Activated naive CD4-positive, alpha-beta T cell treated with anti-CD3 and anti-CD28 coated beads for 36 hours (primary cell): ENCODE measurements around the gene ROPN1L. TPM values are rescaled to one million over a fixed set of nuclear protein-coding genes. Genes with fewer than 3 reads are reported as not detected.

Source experiments
- CTCF ChIA-PET: fragments of 350-600 bp; sonication (Branson Sonifier 250); formaldehyde crosslinking; loops from one replicate; lab custom pipeline; 2021; ENCODE audit warnings: antibody characterized with exemption; lab: Charles Lee
- DNase-seq: peaks from one replicate; pipeline ENCODE4 v3.0.0-alpha.2; 2020
- H3K27ac Mint-ChIP-seq: one replicate; pipeline ENCODE4 v1.8.0; 2021; ENCODE audit warnings: mild to moderate bottlenecking, mixed read lengths
- H3K27me3 Mint-ChIP-seq: one replicate; pipeline ENCODE4 v1.8.0; 2021; ENCODE audit warnings: low read depth, mixed read lengths
- H3K36me3 Mint-ChIP-seq: one replicate; pipeline ENCODE4 v1.8.0; 2021; ENCODE audit warnings: low read depth, mixed read lengths
- H3K4me1 Mint-ChIP-seq: one replicate; pipeline ENCODE4 v1.8.0; 2021; ENCODE audit warnings: low read depth, mixed read lengths
- H3K4me3 Mint-ChIP-seq: one replicate; pipeline ENCODE4 v1.8.0; 2021; ENCODE audit warnings: mild to moderate bottlenecking, moderate library complexity, mixed read lengths
- H3K9me3 Mint-ChIP-seq: one replicate; pipeline ENCODE4 v1.8.0; 2021; ENCODE audit warnings: mixed read lengths
- intact Hi-C: fragments of 100-400 bp; cut with micrococcal nuclease; formaldehyde crosslinking; loops from one replicate; pipeline ENCODE4 v1.15.1; 2023
- total RNA-seq, 2 experiments: library from RNA; stranded (reverse); gene quantifications; one replicate each; pipeline ENCODE4 v1.2.3, GENCODE V29; 2021

The ROPN1L gene
- total RNA-seq, 2 experiments from 2014 or later, result not detected

DNA sequence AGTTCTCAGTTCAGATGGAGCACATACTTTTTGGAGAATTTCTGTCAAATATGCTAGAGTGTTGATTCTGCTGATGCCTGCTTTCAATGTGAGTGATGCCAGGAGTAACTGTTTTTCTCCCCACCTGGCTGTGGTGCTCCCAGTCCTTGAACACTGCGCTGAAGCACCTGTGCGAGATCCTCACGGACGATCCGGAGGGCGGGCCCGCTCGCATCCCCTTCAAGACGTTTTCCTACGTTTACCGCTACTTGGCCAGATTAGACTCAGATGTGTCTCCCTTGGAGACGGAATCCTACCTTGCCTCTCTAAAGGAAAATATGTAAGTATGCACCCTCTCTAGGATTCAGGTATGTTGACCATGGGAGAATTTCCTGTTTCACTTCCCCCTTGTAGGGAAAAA, 19.4 kb downstream of the ROPN1L start:
- Mint-ChIP-seq H3K27ac (no peak overlapping the region), H3K27me3 (no peaks in the 10 kb centered on the region), H3K36me3 (no peaks in the 10 kb centered on the region), H3K4me3 (no peak overlapping the region), H3K9me3 (no peaks in the 10 kb centered on the region), H3K4me1 (no peaks in the 10 kb centered on the region)
- intact Hi-C loops, result no loop called here
- CTCF ChIA-PET, result no interaction called here
- no peak for DNase-seq

DNA sequence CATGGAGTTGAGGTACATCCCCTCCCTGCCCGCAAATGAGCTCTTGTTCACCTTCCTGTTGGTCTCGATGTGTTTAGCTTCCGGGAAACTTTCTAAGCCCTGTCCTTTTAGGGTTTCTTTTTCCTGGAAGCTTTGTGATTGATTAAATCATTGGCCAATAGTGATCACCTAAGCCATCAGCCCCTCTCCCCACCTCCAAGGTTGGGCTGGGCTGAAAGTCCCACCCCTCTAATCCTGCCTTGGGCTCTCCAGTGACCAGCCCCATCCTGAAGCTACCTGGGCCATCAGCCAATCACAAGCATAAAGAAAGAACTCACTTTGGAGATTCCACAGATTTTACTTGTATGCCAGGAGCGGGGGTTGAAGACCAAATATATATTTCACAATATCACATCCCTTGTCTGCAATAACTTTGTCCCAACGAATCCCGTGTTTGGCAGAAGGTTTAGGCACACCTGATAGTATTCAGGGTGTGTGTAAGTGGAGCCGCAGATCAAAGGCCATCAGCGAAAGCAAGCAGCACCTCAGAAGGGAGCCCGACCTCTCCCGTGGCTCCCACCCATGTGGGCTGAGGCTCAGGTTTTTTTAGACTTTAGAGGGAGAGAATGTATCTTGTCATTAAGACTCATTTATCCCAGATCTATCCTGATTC, 20.4 kb downstream of the ROPN1L start:
- CTCF ChIA-PET, result no interaction called here
- DNase-seq, result no peak
- Mint-ChIP-seq H3K9me3 (no peaks in the 10 kb centered on the region), H3K36me3 (no peaks in the 10 kb centered on the region), H3K4me3 (no peak overlapping the region), H3K4me1 (no peaks in the 10 kb centered on the region), H3K27ac (no peak overlapping the region), H3K27me3 (no peaks in the 10 kb centered on the region)
- intact Hi-C loops, result no loop called here

DNA sequence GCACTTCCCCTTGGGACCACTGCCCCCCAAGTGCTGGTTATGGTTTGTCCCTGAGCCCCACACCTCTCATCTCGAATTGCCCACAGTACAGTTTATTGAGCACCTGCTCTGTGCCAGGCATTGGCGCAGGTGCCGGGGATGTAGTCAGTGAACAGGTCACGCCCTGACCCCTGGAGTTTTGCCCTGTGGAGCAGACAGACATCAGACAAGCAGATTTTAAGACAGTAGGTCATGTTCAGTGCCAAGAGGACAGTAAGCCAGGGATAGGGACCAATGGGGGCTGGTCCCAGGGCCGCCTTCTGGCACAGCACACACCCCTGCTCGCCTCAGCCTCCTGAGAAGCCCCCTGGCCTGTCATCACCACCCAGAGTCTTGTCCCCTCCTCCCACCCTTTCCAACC, 21.9 kb downstream of the ROPN1L start:
- no peak overlapping the region for H3K4me3 Mint-ChIP-seq
- H3K27ac Mint-ChIP-seq, result no peak overlapping the region
- no peaks in the 10 kb centered on the region for H3K9me3 Mint-ChIP-seq
- CTCF ChIA-PET, result no interaction called here
- H3K27me3 Mint-ChIP-seq, result no peaks in the 10 kb centered on the region
- H3K36me3 Mint-ChIP-seq, result no peaks in the 10 kb centered on the region
- peaks cover 8% of the 10 kb centered on the region for H3K4me1 Mint-ChIP-seq
- intact Hi-C loops, result no loop called here
- DNase-seq, result no peak

DNA sequence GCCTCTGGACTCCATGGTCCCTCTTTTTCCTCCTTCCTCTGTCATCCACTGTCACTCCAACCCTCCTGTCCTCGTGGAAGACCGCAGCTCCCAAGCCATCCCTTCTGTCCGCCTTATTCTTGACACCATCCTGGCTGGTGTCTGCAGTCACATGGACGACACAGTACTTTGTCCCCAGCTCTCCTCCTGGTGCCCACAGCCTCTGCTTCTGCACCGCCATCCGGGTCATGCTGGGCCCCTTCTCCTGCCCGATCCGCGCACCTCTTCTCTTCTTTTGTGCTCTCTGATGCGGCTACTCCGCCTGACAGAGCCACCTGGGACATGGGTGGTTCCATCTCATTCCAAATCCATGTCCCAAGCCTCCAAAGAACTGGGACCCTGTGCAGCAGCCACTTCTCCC, 22.5 kb downstream of the ROPN1L start:
- Mint-ChIP-seq H3K27ac (no peak overlapping the region), H3K27me3 (no peaks in the 10 kb centered on the region), H3K36me3 (no peaks in the 10 kb centered on the region), H3K4me1 (peaks cover 8% of the 10 kb centered on the region), H3K4me3 (no peak overlapping the region), H3K9me3 (no peaks in the 10 kb centered on the region)
- CTCF ChIA-PET, result no interaction called here
- no peak for DNase-seq
- intact Hi-C loops, result no loop called here

DNA sequence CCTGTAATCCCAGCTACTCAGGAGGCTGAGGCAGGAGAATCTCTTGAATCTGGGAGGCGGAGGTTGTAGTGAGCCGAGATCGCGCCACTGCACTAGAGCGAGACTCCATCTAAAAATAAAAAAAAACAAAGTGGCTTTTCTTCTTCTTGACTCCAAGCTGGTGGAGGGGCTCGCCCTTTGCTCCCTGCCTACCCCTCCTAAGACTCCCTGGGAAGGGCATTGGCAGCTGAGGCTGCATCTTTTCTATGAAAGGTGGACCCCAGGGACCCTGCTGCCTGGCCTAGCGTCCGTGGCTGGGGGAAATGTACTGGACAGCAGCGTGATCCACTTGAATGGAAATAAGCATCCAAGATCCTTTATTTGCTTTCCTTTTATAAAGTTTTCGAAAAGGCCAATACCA, 24.0 kb downstream of the ROPN1L start:
- no peak overlapping the region for H3K4me3 Mint-ChIP-seq
- intact Hi-C loops, result no loop called here

DNA sequence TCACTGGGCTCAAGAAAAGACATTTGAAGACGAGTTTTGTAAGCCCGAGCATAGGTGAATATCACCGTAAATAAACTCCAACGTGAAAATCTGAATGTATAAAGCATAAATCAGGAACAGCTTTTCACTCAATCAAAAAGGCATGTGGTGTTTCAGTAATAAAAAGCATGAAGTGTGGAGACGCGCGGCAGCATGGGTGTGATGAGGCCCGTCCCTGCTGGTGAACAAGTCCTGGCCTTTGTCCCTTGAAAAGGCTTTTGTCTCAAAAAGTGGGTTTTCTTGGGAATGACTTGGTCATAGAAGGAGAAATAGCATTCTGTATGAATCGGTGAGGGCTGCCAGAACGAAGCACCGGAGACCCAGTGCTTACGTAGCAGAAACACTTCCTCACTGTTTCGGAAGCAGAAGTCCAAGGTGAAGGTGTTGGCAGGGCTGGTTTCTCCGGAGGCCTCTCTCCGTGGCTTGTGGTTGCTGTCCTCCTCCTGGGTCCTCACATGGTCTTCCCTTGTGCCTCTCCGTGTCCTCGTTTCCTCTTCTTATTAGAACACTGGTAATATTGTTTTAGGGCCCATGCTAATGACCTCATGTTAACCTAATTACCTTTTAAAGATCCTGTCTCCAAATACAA, 24.9 kb downstream of the ROPN1L start:
- CTCF ChIA-PET, result no interaction called here
- no peaks in the 10 kb centered on the region for H3K27me3 Mint-ChIP-seq

More for the DNA sequence above, 24.0 kb downstream of the ROPN1L start:
- no peak overlapping the region for H3K27ac Mint-ChIP-seq
- no peaks in the 10 kb centered on the region for H3K9me3 Mint-ChIP-seq
- CTCF ChIA-PET, result interaction anchor here (0.7 kb wide), 1 partner anchor 95 kb away, joined by 3 read pairs; no protein-coding TSS in a partner anchor
- peaks cover 8% of the 10 kb centered on the region for H3K4me1 Mint-ChIP-seq
- H3K36me3 Mint-ChIP-seq, result no peaks in the 10 kb centered on the region
- DNase-seq, result no peak
- H3K27me3 Mint-ChIP-seq, result no peaks in the 10 kb centered on the region

DNA sequence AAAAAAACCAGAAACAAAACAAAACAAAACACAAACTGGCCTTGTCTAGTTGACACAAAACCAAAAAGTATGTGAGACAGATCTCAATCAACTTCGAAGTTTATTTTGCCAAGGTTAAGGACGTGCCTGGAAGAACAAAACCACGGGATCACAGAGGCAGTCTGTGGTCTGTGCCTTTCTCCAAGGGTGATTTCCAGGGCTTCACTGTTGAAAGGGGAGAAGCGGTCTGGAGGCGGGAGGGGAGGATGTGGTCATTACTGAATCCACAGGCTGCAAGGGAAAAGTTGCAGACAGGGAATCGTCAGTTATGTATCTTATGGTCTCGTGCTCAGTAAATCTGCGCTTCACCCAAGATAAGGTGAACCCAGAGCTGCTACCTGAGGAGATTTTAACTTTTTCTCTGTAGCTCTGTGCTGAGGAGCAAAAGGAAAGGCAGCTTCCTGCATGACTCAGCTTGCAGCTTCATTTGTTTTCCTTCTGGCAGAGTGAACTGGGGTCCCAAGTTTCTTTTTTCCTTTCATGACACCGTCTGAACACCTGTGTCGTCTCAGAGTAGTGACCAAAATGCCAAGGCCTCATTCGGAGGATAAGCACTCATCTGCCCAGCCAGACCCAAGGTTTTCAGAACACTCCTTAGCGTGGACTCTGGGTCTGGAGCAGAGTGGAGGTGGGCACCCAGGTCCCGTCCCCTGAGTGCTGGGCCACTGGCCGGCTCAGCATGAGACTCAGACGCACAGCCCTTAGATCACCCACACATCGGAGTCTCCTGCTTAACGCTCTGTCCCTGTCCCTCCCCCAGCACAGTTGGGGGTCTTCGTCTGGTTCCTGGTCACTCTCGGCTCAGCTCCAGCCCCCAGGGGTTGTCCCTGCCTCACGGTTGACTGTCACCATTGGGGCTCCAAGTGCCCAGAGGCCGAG, 25.9 kb downstream of the ROPN1L start:
- CTCF ChIA-PET, result no interaction called here
- peaks cover 8% of the 10 kb centered on the region for H3K4me1 Mint-ChIP-seq
- H3K4me3 Mint-ChIP-seq, result no peak overlapping the region
- no peaks in the 10 kb centered on the region for H3K9me3 Mint-ChIP-seq
- no peak overlapping the region for H3K27ac Mint-ChIP-seq
- no peak for DNase-seq
- H3K36me3 Mint-ChIP-seq, result no peaks in the 10 kb centered on the region
- no peaks in the 10 kb centered on the region for H3K27me3 Mint-ChIP-seq
- intact Hi-C loops, result no loop called here

More for the DNA sequence above, 24.9 kb downstream of the ROPN1L start:
- H3K36me3 Mint-ChIP-seq, result no peaks in the 10 kb centered on the region
- peaks cover 8% of the 10 kb centered on the region for H3K4me1 Mint-ChIP-seq
- DNase-seq, result no peak
- intact Hi-C loops, result no loop called here
- H3K4me3 Mint-ChIP-seq, result no peak overlapping the region
- no peak overlapping the region for H3K27ac Mint-ChIP-seq
- H3K9me3 Mint-ChIP-seq, result no peaks in the 10 kb centered on the region

DNA sequence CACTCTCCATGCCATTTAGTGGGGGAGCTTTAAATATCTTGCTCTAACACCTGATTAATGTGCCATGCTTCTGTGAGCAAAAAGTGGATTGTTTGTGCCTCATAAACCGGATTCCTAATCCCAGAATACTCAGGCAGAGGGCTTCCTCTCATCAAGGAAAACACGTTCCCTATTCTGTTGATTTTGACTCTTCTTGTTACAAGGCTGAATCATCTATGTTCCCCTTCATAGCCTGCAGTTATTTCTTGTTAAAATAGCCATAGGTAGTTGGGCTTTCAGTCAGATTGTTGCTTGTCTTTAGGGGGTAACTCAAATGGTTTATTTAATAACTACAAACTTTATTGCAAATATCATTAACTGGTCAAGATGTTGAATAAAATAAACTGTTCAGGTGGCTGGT, 26.6 kb downstream of the ROPN1L start:
- intact Hi-C loops, result no loop called here
- H3K36me3 Mint-ChIP-seq, result no peaks in the 10 kb centered on the region
- H3K27ac Mint-ChIP-seq, result peak overlapping the region; percentile 8
- no peaks in the 10 kb centered on the region for H3K27me3 Mint-ChIP-seq
- no peak for DNase-seq
- CTCF ChIA-PET, result no interaction called here
- peaks cover 8% of the 10 kb centered on the region for H3K4me1 Mint-ChIP-seq
- H3K9me3 Mint-ChIP-seq, result no peaks in the 10 kb centered on the region
- H3K4me3 Mint-ChIP-seq, result no peak overlapping the region

DNA sequence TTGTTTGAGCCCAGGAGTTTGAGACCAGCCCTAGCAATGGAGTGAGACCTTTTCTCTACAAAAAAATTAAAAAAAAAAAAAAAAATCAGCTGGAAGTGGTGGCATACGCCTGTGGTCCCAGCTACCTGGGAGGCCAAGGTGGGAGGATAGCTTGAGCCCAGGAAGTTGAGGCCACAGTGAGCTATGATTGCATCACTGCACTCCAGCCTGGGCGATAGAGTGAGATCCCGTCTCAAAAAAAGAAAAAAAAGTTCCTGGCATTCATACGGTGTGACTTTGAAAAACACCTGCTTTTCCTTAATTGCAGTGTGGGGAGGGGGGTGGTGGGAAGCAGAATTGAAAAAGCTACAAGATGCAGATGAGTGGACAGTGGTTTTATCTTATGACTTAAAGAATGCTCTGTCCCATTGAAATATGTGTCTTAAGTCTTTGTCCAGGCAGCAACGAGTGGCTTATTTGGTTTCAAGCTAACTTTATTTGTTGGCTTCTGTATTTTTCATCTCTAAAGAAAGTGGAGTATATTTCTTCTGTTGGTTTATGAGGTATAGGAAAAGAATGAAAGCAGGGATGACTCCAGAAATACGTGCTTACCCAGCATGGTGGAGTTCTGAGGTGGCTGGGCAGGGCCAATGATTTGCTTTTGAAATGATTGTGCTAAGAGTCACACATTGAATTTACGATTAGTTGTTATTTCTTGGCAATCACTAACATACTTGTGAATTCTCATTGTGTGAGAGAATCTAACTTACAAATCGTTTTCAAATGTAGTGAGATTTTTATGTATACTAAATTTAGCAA, 27.8 kb downstream of the ROPN1L start:
- intact Hi-C loops, result no loop called here
- Mint-ChIP-seq H3K4me3 (no peak overlapping the region), H3K36me3 (no peaks in the 10 kb centered on the region), H3K27me3 (no peaks in the 10 kb centered on the region), H3K4me1 (peaks cover 8% of the 10 kb centered on the region), H3K27ac (no peak overlapping the region), H3K9me3 (peaks cover under 1% of the 10 kb centered on the region)
- CTCF ChIA-PET, result interaction anchor here (0.9 kb wide), 1 partner anchor 8 kb away, joined by 4 read pairs; no protein-coding TSS in a partner anchor
- no peak for DNase-seq

DNA sequence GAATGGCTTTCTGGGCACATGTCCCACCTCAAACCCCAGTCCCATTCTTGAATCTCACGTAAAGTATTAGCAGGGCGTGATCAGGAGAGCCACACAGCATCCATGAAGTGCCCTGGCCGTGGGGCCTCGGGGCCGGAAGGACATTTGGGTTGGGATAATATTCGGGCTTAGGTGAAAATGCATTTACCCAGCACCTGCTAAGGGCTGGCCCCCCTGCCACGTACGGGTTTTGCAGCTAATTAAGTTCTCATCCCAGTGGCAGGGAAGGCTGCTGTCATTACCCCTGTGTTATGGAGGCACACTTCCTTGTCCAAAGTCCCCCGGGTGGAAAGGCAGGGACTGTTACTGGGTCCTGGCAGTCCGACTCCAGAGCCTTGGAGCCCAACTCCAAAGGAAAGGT, 29.0 kb downstream of the ROPN1L start:
- Mint-ChIP-seq H3K4me3 (no peak overlapping the region), H3K4me1 (peaks cover 8% of the 10 kb centered on the region), H3K36me3 (no peaks in the 10 kb centered on the region), H3K27ac (no peak overlapping the region), H3K27me3 (no peaks in the 10 kb centered on the region), H3K9me3 (peaks cover 8% of the 10 kb centered on the region)
- DNase-seq, result no peak
- intact Hi-C loops, result no loop called here
- CTCF ChIA-PET, result no interaction called here

DNA sequence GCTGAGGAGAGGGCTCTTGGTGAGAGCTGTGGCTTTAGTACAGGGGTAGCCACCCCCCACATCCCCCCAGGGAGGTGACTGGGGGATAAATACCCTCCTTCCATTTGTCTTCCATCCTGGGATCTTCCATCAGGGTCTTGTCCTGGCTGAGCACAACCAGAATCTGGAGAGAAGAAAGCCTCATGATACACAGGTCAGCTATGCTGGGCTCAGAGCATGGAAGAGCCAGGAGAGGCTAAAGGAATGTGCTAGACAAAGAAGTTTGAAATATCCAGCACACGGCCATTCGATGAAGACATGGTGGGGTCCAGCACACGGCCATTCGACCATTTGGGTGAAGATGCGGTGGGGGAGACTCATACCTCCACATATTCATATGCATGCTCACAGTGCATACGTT, 30.0 kb downstream of the ROPN1L start:
- no peak for DNase-seq
- no peak overlapping the region for H3K4me3 Mint-ChIP-seq
- H3K27me3 Mint-ChIP-seq, result no peaks in the 10 kb centered on the region
- no peaks in the 10 kb centered on the region for H3K36me3 Mint-ChIP-seq
- H3K9me3 Mint-ChIP-seq, result peaks cover 15% of the 10 kb centered on the region
- H3K27ac Mint-ChIP-seq, result no peak overlapping the region
- CTCF ChIA-PET, result no interaction called here
- intact Hi-C loops, result no loop called here
- H3K4me1 Mint-ChIP-seq, result peaks cover 8% of the 10 kb centered on the region

DNA sequence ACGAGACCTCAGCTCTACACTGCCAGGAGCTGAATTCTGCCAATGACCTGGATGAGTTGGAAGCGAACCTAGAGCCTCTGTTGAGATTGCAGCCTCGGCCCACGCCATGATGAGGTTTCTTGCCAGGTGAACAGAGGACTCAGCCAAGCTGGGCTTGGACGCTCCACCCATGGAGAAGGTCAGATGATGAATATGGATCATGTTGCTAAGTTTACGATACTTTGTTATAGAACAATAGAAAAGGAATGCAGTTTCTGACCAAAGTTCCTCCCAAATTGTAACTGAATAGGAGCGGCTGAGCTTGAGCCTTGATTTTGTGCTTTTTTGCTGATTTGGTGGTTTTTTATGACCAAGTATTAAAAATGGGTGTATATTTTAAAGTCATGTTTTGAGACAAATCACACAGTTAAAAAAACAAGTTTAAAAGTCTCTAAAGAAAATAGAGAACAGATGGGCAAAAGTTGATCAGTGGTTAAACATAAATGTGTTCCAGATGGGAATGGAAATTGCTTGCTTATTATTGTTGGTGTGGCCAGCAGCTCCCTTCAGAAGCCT, 32.9 kb downstream of the ROPN1L start:
- H3K9me3 Mint-ChIP-seq, result peaks cover 15% of the 10 kb centered on the region
- CTCF ChIA-PET, result no interaction called here

More for the DNA sequence above, 32.9 kb downstream of the ROPN1L start:
- H3K4me3 Mint-ChIP-seq, result no peak overlapping the region
- no peak overlapping the region for H3K27ac Mint-ChIP-seq
- intact Hi-C loops, result no loop called here
- no peaks in the 10 kb centered on the region for H3K4me1 Mint-ChIP-seq
- no peaks in the 10 kb centered on the region for H3K36me3 Mint-ChIP-seq
- H3K27me3 Mint-ChIP-seq, result no peaks in the 10 kb centered on the region
- no peak for DNase-seq
